Inferior parietal cortex (tissue), 1 donor: Measurements from ENCODE around the gene NEK6.
A peak's percentile ranks its signal among the peaks of the same experiment; 100 is the strongest.

Source experiments
- DNase-seq: peaks from one replicate; pipeline ENCODE4 v3.0.0-alpha.2; 2016; ENCODE audit errors: extremely low spot score

The NEK6 gene

DNA sequence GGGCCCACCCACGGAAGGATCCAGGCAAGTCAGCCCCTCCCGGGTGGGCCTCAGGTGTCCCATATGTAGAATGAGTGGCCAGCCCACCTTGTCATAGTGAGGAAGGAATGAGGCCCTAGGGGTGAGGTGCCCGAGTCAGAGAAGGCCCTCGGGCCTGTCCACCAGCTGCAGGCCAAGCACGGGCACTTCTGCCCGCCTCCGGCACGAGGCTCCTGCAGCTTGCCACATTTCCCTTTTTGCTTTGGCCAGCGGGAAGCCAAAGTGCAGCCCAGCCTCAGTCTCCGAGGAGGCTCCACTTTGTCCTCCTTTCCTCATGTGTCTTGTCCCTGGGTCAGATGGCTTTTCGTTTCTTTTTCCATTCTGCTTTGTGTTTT, 84.6 kb downstream of the NEK6 start:
- no peak for DNase-seq

DNA sequence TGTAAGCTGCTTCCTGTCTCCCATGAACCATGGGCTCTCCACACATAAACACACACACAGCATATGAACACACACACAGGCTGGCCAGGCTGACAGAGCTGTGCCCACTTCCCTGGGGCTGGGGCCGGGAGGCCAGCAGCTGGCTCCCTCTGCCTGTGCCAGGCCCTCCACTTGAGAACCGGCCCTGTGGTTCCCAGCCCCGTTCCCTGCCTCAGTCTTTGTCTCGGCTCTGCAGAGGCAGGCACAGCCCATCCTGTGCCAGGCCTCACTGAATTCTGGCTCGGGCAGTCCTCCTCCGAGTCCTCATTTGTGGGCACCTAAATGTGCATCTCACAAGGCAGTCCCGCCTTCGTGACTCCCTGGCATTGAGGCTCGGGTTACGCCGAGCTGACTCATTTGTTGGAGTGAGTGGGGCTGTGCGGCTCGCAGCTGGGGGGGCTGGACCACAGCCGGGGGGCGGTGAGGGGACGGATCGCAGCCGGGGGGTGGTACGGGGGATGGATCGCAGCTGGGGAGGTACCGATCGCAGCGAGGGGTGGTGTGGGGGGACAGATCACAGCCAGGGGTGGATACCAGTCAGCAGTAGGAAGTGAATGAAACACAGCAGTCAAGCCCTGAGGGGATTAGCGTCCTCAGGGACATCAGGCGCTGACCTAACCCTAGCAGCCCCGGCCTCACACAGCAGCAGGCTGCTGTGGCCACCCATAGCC, 85.2 kb downstream of the NEK6 start:
- peak; percentile 56 for DNase-seq

DNA sequence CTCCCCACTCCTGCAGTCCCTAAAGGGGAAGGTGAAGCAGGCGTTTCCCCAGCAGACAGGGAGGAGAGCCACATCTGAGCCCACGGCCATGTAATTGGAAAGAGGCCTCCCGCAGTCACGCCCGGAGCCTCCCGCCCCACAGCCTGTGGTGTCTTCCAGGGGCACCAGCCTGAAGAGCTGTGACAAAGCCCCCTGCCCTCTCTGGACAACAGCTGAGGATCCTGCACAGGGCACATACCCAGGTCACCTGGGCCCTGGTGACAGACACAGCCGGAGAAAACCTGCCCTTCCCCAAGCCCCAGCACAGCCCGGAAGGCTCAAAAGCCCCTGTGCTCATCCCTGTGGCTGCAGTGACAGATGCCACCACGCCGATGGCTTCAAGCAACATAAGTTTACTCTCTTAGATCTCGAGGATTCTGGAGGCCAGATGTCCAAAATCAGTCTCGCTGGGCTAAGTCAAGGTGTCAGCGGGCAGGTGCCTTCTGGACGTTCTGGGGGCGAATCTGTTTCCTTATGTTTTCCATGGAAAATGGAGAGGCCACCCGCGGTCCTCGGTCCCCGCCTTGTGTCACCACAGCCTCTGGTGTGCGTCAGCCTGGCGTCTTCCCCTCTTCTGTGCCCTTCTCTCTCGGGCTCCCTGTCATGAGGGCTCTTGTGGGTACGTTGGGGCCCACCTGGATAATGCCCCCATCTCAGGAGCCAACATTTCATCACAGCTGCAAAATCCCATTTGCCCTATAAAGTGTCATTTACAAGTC, 86.0 kb downstream of the NEK6 start:
- no peak for DNase-seq

DNA sequence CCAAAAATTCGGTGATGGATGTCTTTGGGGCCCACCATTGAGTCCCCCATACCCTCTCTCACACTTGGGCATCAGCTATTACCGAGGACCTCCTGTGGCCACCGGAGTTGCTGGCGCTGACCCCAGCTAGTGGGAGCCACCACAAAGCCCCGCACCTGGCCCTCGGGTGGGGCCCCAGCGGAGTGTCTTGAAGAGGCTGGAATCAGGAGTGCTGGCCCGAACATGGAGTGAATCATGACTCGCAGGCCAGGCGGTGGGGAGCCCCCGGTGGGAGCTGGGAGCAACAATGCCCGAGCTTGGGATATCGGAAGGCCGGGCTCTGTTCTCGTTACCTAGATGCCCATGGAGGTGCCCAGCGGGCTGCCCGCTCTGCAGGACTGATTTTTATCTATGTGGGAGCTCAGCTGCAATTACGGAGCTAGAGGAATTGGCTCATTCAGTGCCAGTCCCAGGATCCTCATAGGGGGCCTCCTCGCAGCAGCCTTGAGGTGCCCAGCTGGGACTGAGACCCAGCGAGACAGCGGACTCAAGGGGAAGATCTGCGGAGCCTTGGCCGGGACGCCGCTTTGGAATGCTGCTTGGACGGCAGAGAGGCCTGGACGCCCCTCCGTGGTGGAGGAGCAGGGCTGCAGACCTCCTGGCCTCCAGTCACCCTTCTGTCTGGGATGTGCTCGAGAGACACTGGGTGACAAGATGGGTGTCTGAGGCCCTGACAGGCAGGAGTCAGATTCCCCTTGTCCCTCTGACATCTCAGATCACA, 86.7 kb downstream of the NEK6 start:
- no peak for DNase-seq

DNA sequence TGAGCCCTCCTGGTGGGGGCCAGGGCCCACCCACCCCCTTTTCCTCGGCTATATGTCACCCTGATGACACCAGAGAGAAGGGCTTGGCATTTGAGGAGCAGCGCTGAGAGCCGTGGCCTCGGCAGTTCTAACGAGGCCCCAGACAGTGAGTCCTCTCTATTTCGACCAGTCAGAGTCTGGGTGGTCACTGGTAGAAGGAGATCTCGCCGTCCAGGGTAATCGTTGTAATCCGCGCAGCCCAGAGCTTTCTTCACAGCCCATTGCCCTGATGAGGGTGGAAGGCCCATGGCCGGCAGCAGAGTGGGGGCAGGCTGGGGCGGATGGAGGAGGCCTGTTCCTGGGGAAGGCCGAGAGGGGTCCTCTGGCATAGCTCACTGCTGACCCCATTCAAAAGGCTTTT, 87.3 kb downstream of the NEK6 start:
- DNase-seq, result no peak

DNA sequence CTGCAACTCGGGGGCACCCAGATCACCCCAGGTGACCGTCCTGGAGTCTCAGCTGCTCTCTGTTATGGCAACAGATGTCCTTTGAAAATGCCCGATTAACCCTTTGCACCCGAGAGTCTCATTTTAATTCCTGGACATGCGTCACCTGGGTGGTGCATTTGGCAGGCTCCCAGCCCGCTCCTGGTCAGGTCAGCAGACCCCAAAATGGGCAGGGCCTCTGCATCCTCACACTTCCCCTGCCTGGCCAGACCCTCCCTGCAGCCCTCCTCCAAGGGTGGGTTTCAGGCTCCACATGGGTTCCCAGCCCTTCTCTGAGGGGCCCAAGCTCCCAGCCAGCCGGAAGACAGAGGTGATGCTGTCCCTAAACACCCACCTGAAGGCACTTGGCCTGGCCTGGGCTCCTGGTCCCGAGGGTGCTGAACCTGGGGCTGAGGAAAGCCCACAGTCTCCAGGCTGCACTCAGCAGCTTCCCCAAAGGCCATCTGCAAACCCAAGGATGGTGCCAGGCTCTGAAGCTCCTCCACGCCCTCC, 88.1 kb downstream of the NEK6 start:
- no peak for DNase-seq

DNA sequence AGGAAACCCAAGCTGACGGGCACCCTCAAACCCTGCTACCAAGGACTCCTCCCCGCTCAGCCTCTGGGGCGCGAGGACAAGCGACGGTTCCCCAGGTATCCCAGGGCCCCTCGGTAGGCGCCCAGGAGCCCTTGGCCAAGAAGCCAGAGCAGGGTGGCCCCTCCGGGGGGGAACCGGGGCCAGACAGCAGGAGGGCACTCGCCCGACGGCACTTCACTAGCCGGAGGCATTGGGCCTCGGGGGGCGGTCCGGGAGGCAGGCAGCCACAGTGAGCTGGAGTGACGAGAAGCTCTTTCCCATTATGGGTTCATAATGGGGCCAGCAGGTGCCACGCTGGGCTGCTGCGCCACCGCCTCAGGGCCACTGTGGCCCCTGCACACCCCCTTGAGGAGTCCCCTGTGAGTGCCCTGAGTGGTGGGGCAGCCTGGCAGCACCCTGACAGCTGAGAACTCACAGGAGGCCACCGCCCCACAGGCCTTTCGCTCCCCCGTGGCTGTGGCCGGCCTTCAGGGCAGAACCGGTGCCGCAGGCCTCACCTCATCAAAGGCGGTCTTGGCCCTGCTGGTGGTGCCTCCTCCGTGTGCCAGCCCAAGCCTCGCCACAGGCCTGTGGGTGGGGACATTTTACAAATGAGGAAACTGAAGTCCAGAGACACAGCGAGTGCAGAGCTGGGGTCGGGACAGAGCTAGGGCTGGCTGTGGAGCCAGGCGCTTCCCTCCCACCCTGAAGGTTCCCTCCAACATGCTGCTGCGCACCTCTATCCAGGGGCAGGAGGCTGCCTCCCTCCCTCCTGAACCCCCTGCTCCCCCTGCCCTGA, 88.8 kb downstream of the NEK6 start:
- no peak for DNase-seq

DNA sequence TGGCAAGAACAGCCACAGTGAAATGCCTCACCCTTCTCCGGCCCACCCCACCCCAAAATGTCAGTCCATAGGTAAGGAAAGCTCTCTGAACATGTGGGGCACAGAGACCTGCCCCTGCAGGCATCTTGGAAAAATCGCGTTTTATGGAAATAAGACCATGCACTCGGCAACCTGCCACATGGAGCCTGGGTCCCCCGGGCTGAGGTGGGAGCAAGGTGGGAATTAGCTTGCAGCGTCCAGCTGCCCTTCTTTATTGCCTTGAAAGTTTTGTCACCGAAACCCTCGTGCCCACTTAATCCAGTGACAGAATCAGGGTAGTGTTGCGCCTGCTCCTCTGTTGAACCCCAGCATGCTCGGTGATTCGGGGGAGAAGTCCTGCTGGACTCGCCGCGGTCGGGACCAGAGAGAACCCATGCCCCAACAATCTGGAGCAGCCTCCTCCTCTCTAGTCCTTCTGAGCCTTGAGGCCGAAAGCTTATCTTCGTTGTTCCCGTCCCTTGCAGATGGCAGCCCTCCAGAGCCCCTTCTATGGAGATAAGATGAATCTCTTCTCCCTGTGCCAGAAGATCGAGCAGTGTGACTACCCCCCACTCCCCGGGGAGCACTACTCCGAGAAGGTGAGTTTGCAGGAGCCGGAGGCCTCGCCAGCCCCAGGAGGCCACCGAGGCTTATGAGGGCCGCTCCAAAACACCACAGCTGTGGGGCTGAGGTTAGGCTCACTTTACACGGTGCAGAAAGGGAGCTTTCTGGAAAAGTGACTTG, 89.6 kb downstream of the NEK6 start:
- DNase-seq, result no peak

DNA sequence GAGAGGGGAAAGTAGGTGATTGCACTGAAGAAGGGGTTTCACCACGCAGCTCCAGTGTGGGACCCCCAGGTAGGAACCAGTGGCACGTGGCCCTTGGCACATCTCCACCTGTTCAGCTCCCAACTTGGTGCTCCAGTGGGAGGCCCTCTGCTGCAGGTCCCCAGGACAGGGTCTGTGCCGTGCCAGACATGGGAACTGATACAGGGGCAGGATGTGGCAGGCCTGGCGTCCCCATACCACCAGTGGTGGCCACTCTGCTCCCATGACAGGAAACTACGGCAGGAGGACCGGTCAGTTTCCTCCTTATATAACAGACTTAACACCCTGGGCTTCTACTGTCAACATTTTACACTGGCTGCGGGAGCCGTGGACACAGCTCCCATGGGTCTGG, 90.2 kb downstream of the NEK6 start:
- no peak for DNase-seq

DNA sequence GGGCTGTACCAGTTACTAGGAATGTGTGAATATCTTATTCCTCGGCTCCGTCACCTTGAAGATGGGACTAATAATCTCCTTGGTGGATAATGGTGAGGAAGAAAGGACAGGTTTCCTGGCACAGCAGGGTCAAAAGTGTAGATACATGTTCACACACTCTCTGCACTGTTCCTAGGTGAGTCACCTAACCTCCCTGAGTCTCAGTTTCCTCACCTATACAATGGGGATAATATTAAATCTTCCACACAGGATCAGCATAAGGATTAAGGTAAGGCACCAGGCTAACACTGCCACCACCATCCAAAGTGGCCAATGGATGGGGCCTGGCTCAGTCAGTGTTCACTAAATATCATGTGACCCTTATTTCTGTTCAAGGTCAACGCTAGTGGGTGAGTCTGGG, 90.6 kb downstream of the NEK6 start:
- no peak for DNase-seq

DNA sequence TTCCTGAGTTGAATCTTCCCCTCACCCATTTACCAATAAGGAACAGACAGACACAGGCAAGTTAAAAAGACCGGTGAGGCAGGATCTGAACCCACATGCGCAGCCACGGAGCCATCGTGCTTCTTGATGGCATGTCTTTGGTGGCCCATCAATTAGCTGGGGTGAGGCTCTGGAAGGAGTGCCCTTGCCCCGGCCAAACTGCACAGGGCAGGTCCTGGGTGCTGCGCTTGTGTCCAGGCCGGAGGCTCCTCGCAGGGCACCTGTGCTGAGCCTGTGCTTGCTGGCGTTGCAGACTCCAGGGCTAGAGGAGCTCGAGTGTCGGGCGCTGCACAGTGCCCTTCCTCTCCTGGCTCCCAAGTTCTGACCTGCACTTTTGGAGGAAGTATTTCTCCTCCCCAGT, 91.1 kb downstream of the NEK6 start:
- no peak for DNase-seq

DNA sequence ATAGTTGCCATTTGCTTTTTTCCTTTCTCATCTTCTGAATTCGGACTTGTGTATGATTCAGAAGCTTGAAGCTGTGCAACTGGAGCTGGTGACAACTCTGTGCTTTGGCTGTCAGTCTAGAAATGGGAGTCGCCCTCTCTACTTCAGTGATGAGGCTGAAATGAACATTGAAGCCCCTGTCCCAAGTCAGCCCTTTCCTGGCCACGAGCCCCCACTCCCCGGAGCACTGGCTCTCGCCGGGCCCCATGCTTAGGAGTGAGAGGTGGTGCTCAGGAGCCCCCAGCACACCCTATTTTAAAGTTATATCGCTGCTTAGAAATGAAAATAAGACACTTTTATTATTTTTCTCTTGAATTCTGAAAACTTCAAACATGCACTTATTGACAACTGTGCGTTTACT, 91.5 kb downstream of the NEK6 start:
- DNase-seq, result no peak

DNA sequence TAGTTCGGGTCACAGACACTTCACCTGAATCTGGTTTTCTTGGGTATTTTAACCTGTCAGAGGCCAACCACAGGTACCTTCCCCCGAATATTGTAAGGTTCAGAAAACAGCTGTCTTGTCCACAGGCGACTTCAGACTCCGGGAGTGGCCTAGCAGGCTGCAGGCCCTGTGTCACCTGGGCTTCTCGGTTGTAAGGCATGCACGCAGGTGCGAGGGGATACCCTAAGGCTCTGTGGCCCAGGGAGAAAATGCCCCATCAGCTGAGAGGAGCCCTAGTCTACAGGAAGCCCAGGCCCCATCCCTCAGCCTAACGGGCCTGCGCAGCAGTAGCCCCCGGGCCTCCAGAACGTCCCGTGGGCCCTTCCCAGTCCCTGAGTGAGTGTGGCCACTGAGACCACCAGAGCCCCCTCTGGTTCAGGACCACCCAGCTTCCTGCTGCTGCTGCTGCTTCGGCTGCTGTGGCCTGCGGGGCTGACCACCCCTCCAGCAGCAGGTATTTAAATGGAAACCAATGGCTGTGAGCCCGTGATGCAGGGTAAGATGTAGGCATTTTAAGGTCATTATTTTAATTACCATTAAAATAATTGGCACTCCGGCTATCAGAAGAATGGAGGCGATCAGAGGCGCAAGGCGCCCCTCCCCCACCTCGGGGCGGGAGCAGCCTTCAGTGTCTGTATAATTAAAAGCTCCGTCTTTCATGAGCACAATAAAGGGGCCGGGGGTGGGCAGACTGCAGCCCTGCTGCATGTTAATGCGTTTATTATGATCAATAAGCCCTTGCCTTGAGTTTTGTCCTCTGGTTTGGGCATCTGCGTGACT, 92.1 kb downstream of the NEK6 start:
- DNase-seq, result no peak

DNA sequence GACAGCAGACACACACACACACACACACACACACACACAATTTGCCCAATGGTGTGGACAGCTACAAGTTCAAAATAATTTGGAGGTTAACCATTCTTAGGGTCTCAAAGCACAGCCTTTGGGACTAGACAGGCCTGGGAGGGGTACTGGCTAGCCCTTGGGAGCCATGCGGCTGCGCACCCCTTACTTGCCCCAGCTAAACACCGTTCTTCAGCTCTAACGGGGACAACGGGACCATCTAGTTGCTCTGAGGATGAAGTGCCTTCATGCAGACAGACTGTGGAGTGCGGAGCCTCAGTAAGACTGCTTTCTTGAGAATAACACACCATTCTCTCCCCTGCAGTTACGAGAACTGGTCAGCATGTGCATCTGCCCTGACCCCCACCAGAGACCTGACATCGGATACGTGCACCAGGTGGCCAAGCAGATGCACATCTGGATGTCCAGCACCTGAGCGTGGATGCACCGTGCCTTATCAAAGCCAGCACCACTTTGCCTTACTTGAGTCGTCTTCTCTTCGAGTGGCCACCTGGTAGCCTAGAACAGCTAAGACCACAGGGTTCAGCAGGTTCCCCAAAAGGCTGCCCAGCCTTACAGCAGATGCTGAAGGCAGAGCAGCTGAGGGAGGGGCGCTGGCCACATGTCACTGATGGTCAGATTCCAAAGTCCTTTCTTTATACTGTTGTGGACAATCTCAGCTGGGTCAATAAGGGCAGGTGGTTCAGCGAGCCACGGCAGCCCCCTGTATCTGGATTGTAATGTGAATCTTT, 92.9 kb downstream of the NEK6 start:
- DNase-seq, result no peak

DNA sequence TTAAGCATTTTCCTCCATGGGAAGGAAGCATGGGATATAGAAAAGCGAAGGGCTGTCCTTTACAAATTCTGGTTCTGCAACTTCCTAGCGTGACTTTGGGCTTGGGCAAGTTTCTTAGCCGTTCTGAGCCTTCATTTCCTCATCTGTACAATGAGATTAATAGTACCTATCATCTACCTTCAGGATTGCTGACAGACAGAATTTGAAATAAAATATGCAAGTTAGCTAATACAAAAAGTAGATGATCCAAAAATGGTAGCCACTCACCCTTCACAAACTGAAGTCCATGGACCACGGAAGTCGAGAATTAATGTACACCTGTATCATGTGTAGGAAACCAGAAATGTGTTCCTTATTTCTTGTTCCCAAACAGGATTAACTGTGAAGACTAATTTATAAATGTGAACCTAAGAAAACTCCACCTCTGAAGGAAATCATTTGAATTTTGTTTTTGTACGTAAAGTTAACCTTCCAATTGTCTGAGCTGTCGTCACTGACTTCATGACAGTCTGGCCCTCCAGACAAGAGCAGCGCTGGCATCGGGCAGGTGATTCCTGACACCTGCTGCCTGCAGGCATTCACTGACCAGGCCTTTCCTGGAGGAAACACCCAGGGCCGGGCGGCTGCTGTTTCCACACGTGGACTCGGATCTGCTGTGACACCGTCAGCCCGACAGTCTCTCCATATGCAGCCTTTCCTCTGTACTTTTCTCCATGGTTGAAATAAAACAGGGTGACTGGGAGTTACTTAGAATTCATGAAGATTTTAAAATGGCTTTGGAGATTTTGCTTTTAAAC, 94.1 kb downstream of the NEK6 start:
- no peak for DNase-seq

DNA sequence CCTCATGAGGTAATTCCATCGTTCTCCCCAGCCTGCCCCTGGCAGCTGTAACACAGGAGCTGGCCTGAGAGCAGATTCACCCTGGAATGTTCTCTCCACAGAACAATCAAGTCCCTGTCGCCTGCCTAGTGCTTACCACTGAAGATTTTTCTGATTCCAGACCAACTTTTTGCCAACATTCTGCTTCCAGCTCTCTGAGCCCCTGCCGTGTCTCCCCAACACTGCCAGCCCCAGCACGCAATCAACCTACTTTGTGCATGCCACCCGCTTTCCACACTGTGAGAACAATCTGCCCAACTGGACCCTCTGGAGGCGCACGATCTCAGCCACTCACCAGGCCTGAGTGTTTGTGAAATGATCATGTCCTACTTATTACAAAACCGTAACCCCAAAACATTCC, 94.9 kb downstream of the NEK6 start:
- no peak for DNase-seq

DNA sequence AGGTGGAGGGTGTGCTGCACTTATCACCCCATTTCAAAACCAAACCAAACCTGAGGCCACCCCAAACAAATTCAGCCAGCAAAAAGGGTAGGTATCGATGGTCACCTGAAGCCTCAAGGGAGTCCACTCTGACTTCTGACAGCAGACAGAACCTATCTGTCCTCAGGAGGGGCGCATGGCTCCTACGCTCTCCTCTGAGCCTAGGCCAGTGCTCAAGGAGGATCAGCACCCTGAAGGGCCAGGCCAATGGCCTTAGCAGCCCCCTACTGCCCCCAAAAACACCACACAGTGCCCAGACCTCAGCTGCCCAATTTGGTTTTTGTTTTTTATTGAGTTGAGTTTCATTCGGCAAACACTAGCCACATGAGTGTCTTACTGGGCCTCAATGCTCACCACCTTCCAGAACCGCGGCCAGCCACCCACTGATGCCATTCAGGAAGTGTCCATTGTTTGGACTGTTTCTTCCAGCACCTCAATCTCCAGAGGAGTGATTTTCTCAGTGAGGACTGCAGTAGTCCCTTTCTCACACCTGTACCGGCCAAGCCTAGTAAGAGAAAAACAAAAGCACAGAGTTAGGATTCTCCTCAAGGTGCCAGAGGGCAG, 95.5 kb downstream of the NEK6 start:
- no peak for DNase-seq

DNA sequence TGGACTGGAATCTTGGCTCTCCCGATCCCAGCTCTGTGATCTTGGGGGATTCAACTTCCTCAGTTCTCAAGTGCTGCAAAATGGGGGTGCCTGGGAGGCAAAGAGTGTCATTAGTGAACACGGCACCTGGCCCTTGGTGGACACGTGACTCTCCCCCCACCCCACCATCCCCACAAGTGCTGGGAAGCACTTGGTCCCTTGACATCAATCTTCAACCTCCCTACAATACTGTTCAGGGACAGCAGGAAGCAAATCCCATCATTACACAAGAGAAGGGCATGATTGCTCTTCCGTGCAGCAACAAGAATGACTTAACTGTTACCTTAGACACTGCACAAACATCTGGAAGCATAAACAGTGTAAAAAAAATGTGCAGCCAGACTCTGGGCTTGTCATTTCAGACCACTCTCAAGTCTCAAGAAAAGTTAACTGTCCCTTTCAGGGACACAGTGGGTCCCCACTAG, 96.1 kb downstream of the NEK6 start:
- DNase-seq, result no peak
